Measurements from ENCODE around the gene FBXO46.
"Not testable (repeated sequence)": the region's sequence is repeated elsewhere in the genome, so short reads cannot be mapped to it uniquely, and the experiment has no call there.

The FBXO46 gene

GRCh38 chr19:45753548-45753947 is 22.9 kb upstream of the FBXO46 start:
- H3K4me3 ChIP-seq (ENCODE audit: low read length, poor library complexity, severe bottlenecking), result no peak overlapping the region
- TF ChIP-seq EZH2phosphoT487 (IDR thresholded peaks at IDR 0.05; ENCODE audit: borderline replicate concordance), result no peak
- TF ChIP-seq, protein P1, sequence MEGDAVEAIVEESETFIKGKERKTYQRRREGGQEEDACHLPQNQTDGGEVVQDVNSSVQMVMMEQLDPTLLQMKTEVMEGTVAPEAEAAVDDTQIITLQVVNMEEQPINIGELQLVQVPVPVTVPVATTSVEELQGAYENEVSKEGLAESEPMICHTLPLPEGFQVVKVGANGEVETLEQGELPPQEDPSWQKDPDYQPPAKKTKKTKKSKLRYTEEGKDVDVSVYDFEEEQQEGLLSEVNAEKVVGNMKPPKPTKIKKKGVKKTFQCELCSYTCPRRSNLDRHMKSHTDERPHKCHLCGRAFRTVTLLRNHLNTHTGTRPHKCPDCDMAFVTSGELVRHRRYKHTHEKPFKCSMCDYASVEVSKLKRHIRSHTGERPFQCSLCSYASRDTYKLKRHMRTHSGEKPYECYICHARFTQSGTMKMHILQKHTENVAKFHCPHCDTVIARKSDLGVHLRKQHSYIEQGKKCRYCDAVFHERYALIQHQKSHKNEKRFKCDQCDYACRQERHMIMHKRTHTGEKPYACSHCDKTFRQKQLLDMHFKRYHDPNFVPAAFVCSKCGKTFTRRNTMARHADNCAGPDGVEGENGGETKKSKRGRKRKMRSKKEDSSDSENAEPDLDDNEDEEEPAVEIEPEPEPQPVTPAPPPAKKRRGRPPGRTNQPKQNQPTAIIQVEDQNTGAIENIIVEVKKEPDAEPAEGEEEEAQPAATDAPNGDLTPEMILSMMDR (conservative IDR thresholded peaks at IDR 0.05; ENCODE audit: low read length), result no peak
- H3K27me3 ChIP-seq (ENCODE audit: insufficient read depth, low read length, poor library complexity, severe bottlenecking), result no peaks in the 10 kb centered on the region
- no peaks in the 10 kb centered on the region for H3F3A ChIP-seq (ENCODE audit: low read depth)
- no peak overlapping the region for H3K9ac ChIP-seq (ENCODE audit: low read depth, low read length, poor library complexity, severe bottlenecking)
- no peaks in the 10 kb centered on the region for H3K36me3 ChIP-seq (ENCODE audit: insufficient read depth, low read length)
- no peaks in the 10 kb centered on the region for H4K20me1 ChIP-seq (ENCODE audit: insufficient read depth, low read length, poor library complexity, severe bottlenecking)
- H3K4me2 ChIP-seq (ENCODE audit: low read depth, low read length, poor library complexity, severe bottlenecking), result no peak overlapping the region
- no peaks in the 10 kb centered on the region for H3K79me2 ChIP-seq (ENCODE audit: insufficient read depth, low read length)
- H2AFZ ChIP-seq (ENCODE audit: low read length), result no peak overlapping the region
- H3K9me2 ChIP-seq (replicated peaks; ENCODE audit: low read depth, low read length), result no peaks in the 10 kb centered on the region
- H3K9me3 ChIP-seq (ENCODE audit: insufficient read depth, low read depth, low read length), result no peaks in the 10 kb centered on the region
- H3K4me1 ChIP-seq (ENCODE audit: insufficient read depth, low read length, poor library complexity, severe bottlenecking), result no peaks in the 10 kb centered on the region

DNA sequence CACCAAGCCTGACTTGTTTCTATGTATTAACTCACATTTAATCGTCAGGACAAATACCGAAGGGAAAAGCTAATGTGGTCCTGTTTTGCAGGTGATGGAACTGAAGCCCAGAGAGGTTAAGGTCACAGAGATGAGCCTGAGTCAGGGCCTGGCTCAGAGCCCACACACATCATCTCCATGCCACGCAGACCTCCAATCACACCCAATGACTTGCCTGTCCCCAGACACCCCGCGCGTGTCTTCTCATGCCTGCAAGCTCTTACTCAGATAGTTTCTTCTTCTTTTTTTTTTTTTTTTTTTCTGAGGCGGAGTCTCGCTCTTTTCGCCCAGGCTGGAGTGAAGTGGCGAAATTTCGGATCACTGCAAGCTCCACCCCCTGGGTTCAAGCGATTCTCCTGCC is 21.9 kb upstream of the FBXO46 start:
- Histone ChIP-seq H3K4me1 (ENCODE audit: insufficient read depth, low read length, poor library complexity, severe bottlenecking) (no peaks in the 10 kb centered on the region), H3K36me3 (ENCODE audit: insufficient read depth, low read length) (no peaks in the 10 kb centered on the region), H3K4me2 (ENCODE audit: low read depth, low read length, poor library complexity, severe bottlenecking) (no peak overlapping the region), H3F3A (ENCODE audit: low read depth) (no peaks in the 10 kb centered on the region), H2AFZ (ENCODE audit: low read length) (no peak overlapping the region), H3K79me2 (ENCODE audit: insufficient read depth, low read length) (no peaks in the 10 kb centered on the region), H3K9me3 (ENCODE audit: insufficient read depth, low read depth, low read length) (no peaks in the 10 kb centered on the region), H4K20me1 (ENCODE audit: insufficient read depth, low read length, poor library complexity, severe bottlenecking) (no peaks in the 10 kb centered on the region), H3K4me3 (ENCODE audit: low read length, poor library complexity, severe bottlenecking) (no peak overlapping the region), H3K9me2 (replicated peaks; ENCODE audit: low read depth, low read length) (no peaks in the 10 kb centered on the region), H3K27me3 (ENCODE audit: insufficient read depth, low read length, poor library complexity, severe bottlenecking) (no peaks in the 10 kb centered on the region), H3K9ac (ENCODE audit: low read depth, low read length, poor library complexity, severe bottlenecking) (no peak overlapping the region)
- TF ChIP-seq EZH2phosphoT487 (IDR thresholded peaks at IDR 0.05; ENCODE audit: borderline replicate concordance), result no peak
- TF ChIP-seq, protein P1 (conservative IDR thresholded peaks at IDR 0.05; ENCODE audit: low read length), result no peak

- H3K9ac ChIP-seq (ENCODE audit: low read depth, low read length, poor library complexity, severe bottlenecking); H3F3A ChIP-seq (ENCODE audit: low read depth); H3K4me1 ChIP-seq (ENCODE audit: insufficient read depth, low read length, poor library complexity, severe bottlenecking); H3K27me3 ChIP-seq (ENCODE audit: insufficient read depth, low read length, poor library complexity, severe bottlenecking); H3K36me3 ChIP-seq (ENCODE audit: insufficient read depth, low read length); H3K9me2 ChIP-seq (replicated peaks; ENCODE audit: low read depth, low read length); H3K9me3 ChIP-seq (ENCODE audit: insufficient read depth, low read depth, low read length); H3K79me2 ChIP-seq (ENCODE audit: insufficient read depth, low read length); H3K4me2 ChIP-seq (ENCODE audit: low read depth, low read length, poor library complexity, severe bottlenecking); H2AFZ ChIP-seq (ENCODE audit: low read length); H4K20me1 ChIP-seq (ENCODE audit: insufficient read depth, low read length, poor library complexity, severe bottlenecking); H3K4me3 ChIP-seq (ENCODE audit: low read length, poor library complexity, severe bottlenecking): not testable (repeated sequence)
Observed at GRCh38 chr19:45751483-45751882, 20.8 kb upstream of the FBXO46 start.

GRCh38 chr19:45747513-45747912 is 16.8 kb upstream of the FBXO46 start:
- Histone ChIP-seq H3K4me3 (ENCODE audit: low read length, poor library complexity, severe bottlenecking) (no peak overlapping the region), H3K36me3 (ENCODE audit: insufficient read depth, low read length) (no peaks in the 10 kb centered on the region), H3K27me3 (ENCODE audit: insufficient read depth, low read length, poor library complexity, severe bottlenecking) (no peaks in the 10 kb centered on the region), H3K9me2 (replicated peaks; ENCODE audit: low read depth, low read length) (no peaks in the 10 kb centered on the region), H3K4me2 (ENCODE audit: low read depth, low read length, poor library complexity, severe bottlenecking) (no peak overlapping the region), H3K79me2 (ENCODE audit: insufficient read depth, low read length) (no peaks in the 10 kb centered on the region), H2AFZ (ENCODE audit: low read length) (no peak overlapping the region), H3K4me1 (ENCODE audit: insufficient read depth, low read length, poor library complexity, severe bottlenecking) (no peaks in the 10 kb centered on the region), H4K20me1 (ENCODE audit: insufficient read depth, low read length, poor library complexity, severe bottlenecking) (no peaks in the 10 kb centered on the region), H3K9ac (ENCODE audit: low read depth, low read length, poor library complexity, severe bottlenecking) (no peak overlapping the region), H3F3A (ENCODE audit: low read depth) (no peaks in the 10 kb centered on the region), H3K9me3 (ENCODE audit: insufficient read depth, low read depth, low read length) (no peaks in the 10 kb centered on the region)
- TF ChIP-seq EZH2phosphoT487 (IDR thresholded peaks at IDR 0.05; ENCODE audit: borderline replicate concordance), result no peak
- TF ChIP-seq, protein P1 (conservative IDR thresholded peaks at IDR 0.05; ENCODE audit: low read length), result no peak

All from Loucy (cell line).